MM.1S (cell line): ENCODE measurements around the gene TTLL1.

ENCODE experiments used
- DNase-seq: peaks from one replicate; pipeline ENCODE4 v3.0.0-alpha.2; 2015
- H2AFZ ChIP-seq: fragments of 300-600 bp; sonication (generic); 2 replicates; pipeline ENCODE4 v1.6.0; 2016; ENCODE audit warnings: antibody characterized with exemption, low read length
- H3F3A ChIP-seq: fragments of 300-600 bp; sonication (generic); 2 replicates; pipeline ENCODE4 v1.6.1; 2016; ENCODE audit warnings: mild to moderate bottlenecking, antibody characterized with exemption, low read length, moderate library complexity, mixed read lengths; ENCODE audit not compliant: insufficient read depth
- H3K27ac ChIP-seq: fragments of 300-600 bp; sonication (generic); 2 replicates; pipeline ENCODE4 v1.5.1; 2016; ENCODE audit warnings: mild to moderate bottlenecking, low read length
- H3K27me3 ChIP-seq: fragments of 300-600 bp; sonication (generic); replicated peaks from 2 replicates; pipeline ENCODE4 v1.6.0; 2016; ENCODE audit warnings: low read length; ENCODE audit not compliant: insufficient read depth
- H3K36me3 ChIP-seq: fragments of 300-600 bp; sonication (generic); replicated peaks from 2 replicates; pipeline ENCODE4 v1.6.1; 2016; ENCODE audit warnings: mild to moderate bottlenecking, low read length, mixed read lengths; ENCODE audit not compliant: insufficient read depth
- H3K4me1 ChIP-seq: fragments of 300-600 bp; sonication (generic); 2 replicates; pipeline ENCODE4 v1.6.1; 2016; ENCODE audit warnings: low read length, mixed read lengths
- H3K4me2 ChIP-seq: fragments of 300-600 bp; sonication (generic); 2 replicates; pipeline ENCODE4 v1.6.0; 2016; ENCODE audit warnings: low read depth, low read length
- H3K4me3 ChIP-seq: fragments of 300-600 bp; sonication (generic); 2 replicates; pipeline ENCODE4 v1.5.1; 2016; ENCODE audit warnings: low read length, mixed read lengths
- H3K79me2 ChIP-seq: fragments of 300-600 bp; sonication (generic); 2 replicates; pipeline ENCODE4 v1.6.1; 2016; ENCODE audit warnings: mixed run types, low read length, mixed read lengths
- H3K9ac ChIP-seq: fragments of 300-600 bp; sonication (generic); 2 replicates; pipeline ENCODE4 v1.6.1; 2016; ENCODE audit warnings: low read length, mixed read lengths
- H3K9me2 ChIP-seq: fragments of 300-600 bp; sonication (generic); replicated peaks from 2 replicates; pipeline ENCODE4 v1.6.1; 2016; ENCODE audit warnings: mild to moderate bottlenecking, low read length, mixed read lengths; ENCODE audit not compliant: insufficient read depth
- H3K9me3 ChIP-seq: fragments of 300-600 bp; sonication (generic); replicated peaks from 2 replicates; pipeline ENCODE4 v1.6.1; 2016; ENCODE audit warnings: mild to moderate bottlenecking, low read length, mixed read lengths; ENCODE audit not compliant: insufficient read depth
- H4K20me1 ChIP-seq: fragments of 300-600 bp; sonication (generic); 2 replicates; pipeline ENCODE4 v1.6.1; 2016; ENCODE audit warnings: mild to moderate bottlenecking, low read length, moderate library complexity, mixed read lengths; ENCODE audit not compliant: insufficient read depth
- CTCF ChIP-seq: fragments of 300-600 bp; sonication (generic); IDR thresholded peaks from 2 replicates; pipeline ENCODE4 v1.5.1; 2016; ENCODE audit warnings: antibody characterized with exemption, low read length, mixed read lengths
- EZH2 ChIP-seq: fragments of 300-600 bp; sonication (generic); optimal IDR thresholded peaks from 2 replicates; pipeline ENCODE3; 2017; ENCODE audit warnings: low read depth, mild to moderate bottlenecking, antibody characterized with exemption, low read length, mixed read lengths
- EZH2phosphoT487 ChIP-seq: fragments of 300-600 bp; sonication (generic); IDR thresholded peaks from 2 replicates; pipeline ENCODE4 v1.6.1; 2018; ENCODE audit warnings: antibody characterized with exemption, low read length

The TTLL1 gene

GRCh38 chr22:43009444-43009843, 79.7 kb downstream of the TTLL1 start:
- no peaks in the 10 kb centered on the region for H3K9me3 ChIP-seq
- DNase-seq = no peak
- H3K27me3 ChIP-seq = no peaks in the 10 kb centered on the region
- TF ChIP-seq EZH2 (no peak), CTCF (no peak), EZH2phosphoT487 (no peak)
- no peaks in the 10 kb centered on the region for H3K4me1 ChIP-seq
- H3K27ac ChIP-seq = no peak overlapping the region
- H3K79me2 ChIP-seq = peaks cover 59% of the 10 kb centered on the region
- H3K4me2 ChIP-seq = no peak overlapping the region
- no peak overlapping the region for H2AFZ ChIP-seq
- no peak overlapping the region for H3K4me3 ChIP-seq
- no peaks in the 10 kb centered on the region for H4K20me1 ChIP-seq
- H3K9ac ChIP-seq = no peak overlapping the region
- no peaks in the 10 kb centered on the region for H3F3A ChIP-seq
- no peaks in the 10 kb centered on the region for H3K9me2 ChIP-seq
- H3K36me3 ChIP-seq = no peaks in the 10 kb centered on the region

DNA sequence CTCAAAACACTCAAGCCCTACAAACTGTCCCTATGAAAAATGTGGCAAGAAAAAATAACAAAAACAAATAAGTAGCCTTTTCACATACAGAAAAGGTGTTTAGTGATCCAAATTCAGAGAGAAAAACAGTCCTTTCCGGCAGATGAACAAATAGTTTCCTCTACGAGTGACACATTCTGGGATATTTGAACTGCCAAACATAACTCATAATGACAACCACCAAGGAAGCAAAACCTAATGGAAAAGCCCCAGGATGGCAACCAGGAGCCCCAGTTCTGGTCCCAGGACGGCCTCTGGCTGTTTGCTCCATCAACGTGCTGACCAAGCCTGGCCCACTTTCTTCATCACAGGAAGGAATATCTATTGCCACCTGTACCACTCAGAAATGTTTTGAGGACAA, 80.3 kb downstream of the TTLL1 start:
- no peak for TF ChIP-seq EZH2phosphoT487
- no peak for TF ChIP-seq CTCF
- no peak for TF ChIP-seq EZH2
- no peaks in the 10 kb centered on the region for H4K20me1 ChIP-seq

GRCh38 chr22:43008509-43008908, 80.7 kb downstream of the TTLL1 start:
- Histone ChIP-seq H3K9me3 (no peaks in the 10 kb centered on the region), H3K36me3 (no peaks in the 10 kb centered on the region), H3K9me2 (no peaks in the 10 kb centered on the region), H3K4me3 (no peak overlapping the region), H3K79me2 (peaks cover 60% of the 10 kb centered on the region), H3K4me2 (no peak overlapping the region), H3K27me3 (no peaks in the 10 kb centered on the region), H3F3A (no peaks in the 10 kb centered on the region), H2AFZ (no peak overlapping the region), H3K4me1 (no peaks in the 10 kb centered on the region), H4K20me1 (no peaks in the 10 kb centered on the region), H3K27ac (no peak overlapping the region), H3K9ac (no peak overlapping the region)
- TF ChIP-seq EZH2 = no peak
- no peak for TF ChIP-seq CTCF
- no peak for TF ChIP-seq EZH2phosphoT487
- no peak for DNase-seq

More for the DNA sequence above, 80.3 kb downstream of the TTLL1 start:
- H3K4me3 ChIP-seq = no peak overlapping the region
- no peaks in the 10 kb centered on the region for H3K9me2 ChIP-seq
- no peak overlapping the region for H2AFZ ChIP-seq
- DNase-seq = no peak
- H3K4me2 ChIP-seq = no peak overlapping the region
- H3K79me2 ChIP-seq = peaks cover 60% of the 10 kb centered on the region
- no peaks in the 10 kb centered on the region for H3K36me3 ChIP-seq
- H3K4me1 ChIP-seq = no peaks in the 10 kb centered on the region
- H3F3A ChIP-seq = no peaks in the 10 kb centered on the region
- no peak overlapping the region for H3K27ac ChIP-seq
- no peak overlapping the region for H3K9ac ChIP-seq
- H3K27me3 ChIP-seq = no peaks in the 10 kb centered on the region
- no peaks in the 10 kb centered on the region for H3K9me3 ChIP-seq
